Measurements from ENCODE around the gene FOXP1. TPM values are rescaled to one million over a fixed set of nuclear protein-coding genes. Genes with fewer than 3 reads are reported as not detected.

FOXP1 gene
- total and polyA plus RNA-seq, 3 experiments from 2014 or later, result 142 to 185 (median 147) TPM

DNA sequence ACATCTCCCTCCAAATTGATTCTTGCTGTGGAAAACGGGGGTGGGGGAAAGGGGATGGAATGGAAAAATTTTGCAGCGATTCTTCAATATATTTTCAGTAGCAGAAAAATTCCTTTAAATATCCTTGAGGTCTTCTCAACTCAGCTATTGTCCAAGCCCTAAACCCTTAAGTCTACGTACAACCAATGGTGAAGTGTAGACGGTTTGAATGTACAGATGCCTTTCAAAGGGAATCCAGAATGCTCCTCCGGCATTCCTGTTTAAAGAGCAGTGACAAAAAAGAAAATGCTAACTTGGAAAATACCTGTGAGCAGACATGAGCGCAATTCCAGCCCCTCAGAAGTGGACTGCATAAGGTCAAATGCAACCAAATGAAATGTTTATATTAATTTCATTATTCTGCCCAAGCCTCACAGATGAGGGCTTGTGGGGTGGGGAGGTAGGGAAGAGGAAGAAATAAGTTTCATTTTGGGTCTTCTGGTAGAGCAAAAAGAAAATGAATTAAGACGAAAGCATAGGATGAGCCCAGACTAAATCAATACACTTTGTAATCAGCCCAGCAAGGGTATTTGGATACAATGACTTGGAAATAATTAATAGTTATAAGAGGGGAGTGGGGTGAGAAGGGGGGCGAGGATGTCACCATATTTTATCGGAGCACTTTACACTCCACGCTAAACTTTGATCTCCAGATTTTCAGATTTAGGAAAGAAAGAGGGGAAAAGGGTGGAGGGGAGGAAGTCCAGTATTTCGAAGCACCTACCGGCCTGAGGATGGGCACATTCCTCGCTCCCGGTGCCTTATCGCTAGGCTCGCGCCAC, 2.7 kb downstream of the FOXP1 start:
- H3K9me3 Mint-ChIP-seq, result no peaks in the 10 kb centered on the region
- no peaks in the 10 kb centered on the region for H3K36me3 ChIP-seq (ENCODE audit: insufficient read depth, low read length)
- peaks cover 19% of the 10 kb centered on the region for H3K4me1 ChIP-seq (ENCODE audit: insufficient read depth, low read length)
- H3K4me3 Mint-ChIP-seq, result peak overlapping the region; percentile 81 to 96 (median 92)
- no peaks in the 10 kb centered on the region for H3K9me3 ChIP-seq (ENCODE audit: low read length)
- H3K4me3 ChIP-seq (ENCODE audit: low read length), result peak overlapping the region; percentile 67
- CTCF ChIA-PET, result interaction anchor here (0.6 to 1.2 kb wide), 2 partner anchors 120 to 489 kb away, joined by 3 read pairs; no protein-coding TSS in a partner anchor
- peak overlapping the region in 6 of 8 donors; percentile 1 to 73 (median 40) for H3K27ac Mint-ChIP-seq
- H3K27me3 Mint-ChIP-seq, result peaks cover 0 to 7% of the 10 kb centered on the region in 2 donors
- POLR2A ChIA-PET, result no interaction called here
- H3K27me3 ChIP-seq (ENCODE audit: insufficient read depth, low read length, poor library complexity, severe bottlenecking), result no peaks in the 10 kb centered on the region
- DNase-seq, result no peak
- H3K36me3 Mint-ChIP-seq, result peaks cover 0 to 12% (median 2%) of the 10 kb centered on the region in 3 donors
- peaks cover 18 to 26% (median 25%) of the 10 kb centered on the region in 3 donors for H3K4me1 Mint-ChIP-seq
- H3K27ac ChIP-seq (ENCODE audit: low read depth, low read length), result no peak overlapping the region

DNA sequence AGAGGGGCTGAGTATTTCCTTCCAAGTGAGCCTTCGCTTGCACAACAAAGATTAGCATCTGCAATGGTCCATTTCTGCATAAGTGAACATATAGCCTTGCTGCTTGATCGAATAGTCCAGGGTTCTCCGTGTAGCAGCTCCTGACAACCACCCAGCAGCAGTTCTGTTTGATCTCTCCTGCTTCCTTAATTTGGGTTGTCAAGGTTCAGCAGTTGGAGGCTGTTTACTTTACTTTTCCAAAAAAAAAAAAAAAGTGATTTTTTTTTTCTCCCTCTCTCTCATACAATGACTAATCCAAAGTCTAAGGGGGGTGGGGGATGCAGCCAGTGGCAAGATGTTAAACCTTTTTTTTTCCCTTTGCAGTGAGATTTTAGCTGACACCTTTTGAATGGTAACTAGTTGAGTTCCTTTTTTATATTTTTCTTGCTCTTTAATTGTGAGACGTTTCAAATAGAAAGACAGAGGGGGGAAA, 3.6 kb downstream of the FOXP1 start:
- H3K27ac ChIP-seq (ENCODE audit: low read depth, low read length), result no peak overlapping the region

DNA sequence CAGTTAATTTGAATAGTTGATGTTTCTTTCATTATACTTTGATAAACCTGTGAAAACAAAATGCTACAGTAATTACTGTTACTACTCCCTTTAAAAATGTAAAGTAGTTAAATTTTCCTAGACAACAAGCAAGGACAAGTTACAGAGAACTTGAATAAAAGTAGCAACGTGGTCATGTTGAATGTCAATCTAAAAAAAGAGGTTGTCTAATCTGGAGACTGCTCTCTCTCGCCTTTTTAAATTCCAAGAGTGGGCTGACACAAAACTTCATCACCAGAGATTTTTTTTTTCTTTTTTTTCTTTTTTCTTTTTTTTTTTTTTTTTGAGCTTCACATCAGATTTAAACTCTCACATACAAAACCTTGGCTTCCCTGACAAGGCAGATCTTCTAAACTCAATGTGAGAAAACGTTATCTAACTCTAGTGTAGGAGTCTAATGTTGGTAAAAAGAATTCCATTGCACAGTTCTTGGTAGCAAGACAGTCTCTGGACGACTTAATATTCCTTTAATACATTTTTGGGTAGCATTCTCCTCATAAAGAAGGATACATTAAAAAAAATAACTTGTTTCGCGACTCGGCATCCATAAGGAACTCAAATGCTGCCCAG, 4.1 kb downstream of the FOXP1 start:
- POLR2A ChIA-PET, result interaction anchor here (0.6 kb wide), 1 partner anchor 16 kb away, joined by 3 read pairs; no protein-coding TSS in a partner anchor
- Histone ChIP-seq H3K9me3 (ENCODE audit: low read length) (no peaks in the 10 kb centered on the region), H3K4me1 (ENCODE audit: insufficient read depth, low read length) (peaks cover 11% of the 10 kb centered on the region), H3K27me3 (ENCODE audit: insufficient read depth, low read length, poor library complexity, severe bottlenecking) (no peaks in the 10 kb centered on the region), H3K36me3 (ENCODE audit: insufficient read depth, low read length) (no peaks in the 10 kb centered on the region), H3K4me3 (ENCODE audit: low read length) (no peak overlapping the region), H3K27ac (ENCODE audit: low read depth, low read length) (no peak overlapping the region)
- no peak for DNase-seq
- H3K4me3 Mint-ChIP-seq, result peak overlapping the region in 1 of 7 donors; percentile 93
- H3K27ac Mint-ChIP-seq, result peak overlapping the region in 1 of 8 donors; percentile 38
- H3K27me3 Mint-ChIP-seq, result peaks cover 0 to 7% of the 10 kb centered on the region in 2 donors
- CTCF ChIA-PET, result interaction anchor here (1.2 kb wide), 1 partner anchor 119 kb away, joined by 3 read pairs; no protein-coding TSS in a partner anchor
- H3K9me3 Mint-ChIP-seq, result no peaks in the 10 kb centered on the region
- H3K36me3 Mint-ChIP-seq, result peaks cover 2 to 12% (median 7%) of the 10 kb centered on the region in 3 donors
- H3K4me1 Mint-ChIP-seq, result peaks cover 10 to 13% (median 11%) of the 10 kb centered on the region in 3 donors

More for the DNA sequence above, 3.6 kb downstream of the FOXP1 start:
- Mint-ChIP-seq H3K4me3 (peak overlapping the region in 4 of 7 donors; percentile 6 to 93 (median 38)), H3K36me3 (peaks cover 2 to 12% (median 5%) of the 10 kb centered on the region in 3 donors), H3K27me3 (peaks cover 0 to 7% of the 10 kb centered on the region in 2 donors), H3K9me3 (no peaks in the 10 kb centered on the region), H3K4me1 (peaks cover 14 to 17% (median 16%) of the 10 kb centered on the region in 3 donors), H3K27ac (peak overlapping the region in 1 of 8 donors; percentile 38)
- no peaks in the 10 kb centered on the region for H3K36me3 ChIP-seq (ENCODE audit: insufficient read depth, low read length)
- peaks cover 15% of the 10 kb centered on the region for H3K4me1 ChIP-seq (ENCODE audit: insufficient read depth, low read length)
- POLR2A ChIA-PET, result interaction anchor here (0.6 kb wide), 1 partner anchor 16 kb away, joined by 3 read pairs; no protein-coding TSS in a partner anchor
- H3K9me3 ChIP-seq (ENCODE audit: low read length), result no peaks in the 10 kb centered on the region
- no peak overlapping the region for H3K4me3 ChIP-seq (ENCODE audit: low read length)
- CTCF ChIA-PET, result interaction anchor here (1.2 kb wide), 1 partner anchor 120 kb away, joined by 3 read pairs; no protein-coding TSS in a partner anchor
- DNase-seq, result no peak
- no peaks in the 10 kb centered on the region for H3K27me3 ChIP-seq (ENCODE audit: insufficient read depth, low read length, poor library complexity, severe bottlenecking)

GRCh38 chr3:71578054-71578751, 5.3 kb downstream of the FOXP1 start:
- POLR2A ChIA-PET, result no interaction called here
- H3K4me1 ChIP-seq (ENCODE audit: insufficient read depth, low read length), result peaks cover 11% of the 10 kb centered on the region
- H3K27me3 Mint-ChIP-seq, result peaks cover 0 to 7% of the 10 kb centered on the region in 2 donors

DNA sequence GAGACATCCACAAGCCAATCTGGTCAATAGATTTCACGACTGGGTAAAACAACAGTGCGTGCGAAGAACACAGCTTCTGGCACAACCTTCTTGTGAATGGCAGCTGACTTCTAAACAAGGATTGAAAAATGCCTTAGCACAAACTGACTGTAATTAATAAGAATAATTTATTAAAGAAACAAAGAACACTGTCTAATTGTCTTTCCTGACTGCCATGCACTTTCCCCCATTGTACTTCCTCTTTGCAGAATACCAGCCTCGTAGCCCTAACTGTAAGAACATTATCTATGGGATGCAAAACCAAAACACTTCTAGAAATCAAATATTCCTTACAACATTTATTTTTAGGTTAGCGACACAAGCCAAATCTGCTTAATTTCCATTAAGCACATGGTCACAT, 6.5 kb downstream of the FOXP1 start:
- Histone ChIP-seq H3K27ac (ENCODE audit: low read depth, low read length) (no peak overlapping the region), H3K4me3 (ENCODE audit: low read length) (no peak overlapping the region), H3K27me3 (ENCODE audit: insufficient read depth, low read length, poor library complexity, severe bottlenecking) (no peaks in the 10 kb centered on the region), H3K9me3 (ENCODE audit: low read length) (no peaks in the 10 kb centered on the region), H3K4me1 (ENCODE audit: insufficient read depth, low read length) (peaks cover 11% of the 10 kb centered on the region), H3K36me3 (ENCODE audit: insufficient read depth, low read length) (no peaks in the 10 kb centered on the region)
- Mint-ChIP-seq H3K27me3 (peaks cover 0 to 7% of the 10 kb centered on the region in 2 donors), H3K4me3 (no peak overlapping the region), H3K27ac (no peak overlapping the region), H3K36me3 (peaks cover 2 to 7% (median 2%) of the 10 kb centered on the region in 3 donors), H3K9me3 (no peaks in the 10 kb centered on the region), H3K4me1 (peaks cover 8 to 10% (median 9%) of the 10 kb centered on the region in 3 donors)
- POLR2A ChIA-PET, result no interaction called here
- no peak for DNase-seq
- CTCF ChIA-PET, result no interaction called here

More at GRCh38 chr3:71578054-71578751, 5.3 kb downstream of the FOXP1 start:
- CTCF ChIA-PET, result no interaction called here
- Mint-ChIP-seq H3K27ac (no peak overlapping the region), H3K4me1 (peaks cover 8 to 13% (median 11%) of the 10 kb centered on the region in 3 donors), H3K36me3 (peaks cover 2 to 7% (median 7%) of the 10 kb centered on the region in 3 donors), H3K4me3 (peak overlapping the region in 1 of 7 donors; percentile 80), H3K9me3 (no peaks in the 10 kb centered on the region)
- Histone ChIP-seq H3K27me3 (ENCODE audit: insufficient read depth, low read length, poor library complexity, severe bottlenecking) (no peaks in the 10 kb centered on the region), H3K4me3 (ENCODE audit: low read length) (no peak overlapping the region), H3K9me3 (ENCODE audit: low read length) (no peaks in the 10 kb centered on the region), H3K27ac (ENCODE audit: low read depth, low read length) (no peak overlapping the region), H3K36me3 (ENCODE audit: insufficient read depth, low read length) (no peaks in the 10 kb centered on the region)
- no peak for DNase-seq

GRCh38 chr3:71575433-71575832, 8.1 kb downstream of the FOXP1 start:
- Mint-ChIP-seq H3K36me3 (peaks cover 0 to 7% (median 5%) of the 10 kb centered on the region in 3 donors), H3K4me1 (peaks cover 0 to under 1% (median 0%) of the 10 kb centered on the region in 3 donors), H3K27me3 (no peaks in the 10 kb centered on the region), H3K4me3 (no peak overlapping the region), H3K9me3 (no peaks in the 10 kb centered on the region), H3K27ac (no peak overlapping the region)
- no peaks in the 10 kb centered on the region for H3K9me3 ChIP-seq (ENCODE audit: low read length)
- ChIA-PET POLR2A (no interaction called here), CTCF (no interaction called here)
- H3K27ac ChIP-seq (ENCODE audit: low read depth, low read length), result no peak overlapping the region
- H3K27me3 ChIP-seq (ENCODE audit: insufficient read depth, low read length, poor library complexity, severe bottlenecking), result no peaks in the 10 kb centered on the region
- no peak overlapping the region for H3K4me3 ChIP-seq (ENCODE audit: low read length)
- peaks cover 3% of the 10 kb centered on the region for H3K4me1 ChIP-seq (ENCODE audit: insufficient read depth, low read length)
- H3K36me3 ChIP-seq (ENCODE audit: insufficient read depth, low read length), result no peaks in the 10 kb centered on the region
- no peak for DNase-seq

DNA sequence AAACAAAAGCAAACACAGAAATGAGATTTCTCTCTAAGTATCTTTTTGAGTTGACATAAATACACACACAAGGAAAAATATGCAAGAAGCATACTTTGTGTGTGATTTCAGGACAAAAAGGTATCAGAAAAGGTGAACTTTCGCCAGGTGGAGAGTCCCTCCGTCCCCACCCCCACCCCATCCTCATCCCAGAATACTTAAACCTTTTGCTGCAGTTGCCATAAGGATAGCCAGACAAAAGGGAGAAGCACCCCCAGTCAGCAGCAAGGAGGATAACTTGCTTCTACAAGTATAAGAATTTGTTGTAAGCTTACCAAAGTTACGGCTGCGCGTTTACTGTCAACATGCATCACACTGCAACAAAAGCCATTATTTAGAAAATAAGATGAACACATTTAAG, 10.3 kb downstream of the FOXP1 start:
- no peak overlapping the region for H3K27ac ChIP-seq (ENCODE audit: low read depth, low read length)
- H3K27me3 Mint-ChIP-seq, result no peaks in the 10 kb centered on the region
- H3K4me3 Mint-ChIP-seq, result no peak overlapping the region
- H3K36me3 ChIP-seq (ENCODE audit: insufficient read depth, low read length), result no peaks in the 10 kb centered on the region
- CTCF ChIA-PET, result no interaction called here
- H3K9me3 ChIP-seq (ENCODE audit: low read length), result no peaks in the 10 kb centered on the region
- POLR2A ChIA-PET, result interaction anchor here (1.2 kb wide), 1 partner anchor 10 kb away, joined by 3 read pairs; the partner anchor contains the start of gene FOXP1
- DNase-seq, result no peak
- peaks cover 0 to 2% (median 1%) of the 10 kb centered on the region in 3 donors for H3K4me1 Mint-ChIP-seq
- peaks cover 0 to 7% (median 5%) of the 10 kb centered on the region in 3 donors for H3K36me3 Mint-ChIP-seq
- H3K4me3 ChIP-seq (ENCODE audit: low read length), result no peak overlapping the region
- H3K27ac Mint-ChIP-seq, result no peak overlapping the region
- no peaks in the 10 kb centered on the region for H3K9me3 Mint-ChIP-seq
- H3K4me1 ChIP-seq (ENCODE audit: insufficient read depth, low read length), result no peaks in the 10 kb centered on the region
- no peaks in the 10 kb centered on the region for H3K27me3 ChIP-seq (ENCODE audit: insufficient read depth, low read length, poor library complexity, severe bottlenecking)

All from CD8-positive, alpha-beta memory T cell (primary cell).